NCI-H1048 (cell line): ENCODE measurements around the gene CSF3R.
A peak's percentile ranks its signal among the peaks of the same experiment; 100 is the strongest.
"Not testable (repeated sequence)": the region's sequence is repeated elsewhere in the genome, so short reads cannot be mapped to it uniquely, and the experiment has no call there.

Experiments
- DNase-seq: peaks from one replicate; lab custom pipeline; 2025; lab: John Stamatoyannopoulos, UW

The CSF3R gene

GRCh38 chr1:36481771-36482723 is 666 bp downstream of the CSF3R start:
- DNase-seq: no peak

- no peak for DNase-seq
Measured at GRCh38 chr1:36481091-36481490, 1.6 kb downstream of the CSF3R start.

GRCh38 chr1:36480161-36480560 is 2.6 kb downstream of the CSF3R start:
- no peak for DNase-seq

GRCh38 chr1:36479505-36480051 is 3.1 kb downstream of the CSF3R start:
- no peak for DNase-seq

- DNase-seq: not testable (repeated sequence)
Measured at GRCh38 chr1:36477615-36478014, 5.1 kb downstream of the CSF3R start.

GRCh38 chr1:36476945-36477344 is 5.8 kb downstream of the CSF3R start:
- DNase-seq: no peak

- DNase-seq: no peak
Measured at GRCh38 chr1:36475910-36476604, 6.7 kb downstream of the CSF3R start.

GRCh38 chr1:36475341-36475740 is 7.4 kb downstream of the CSF3R start:
- no peak for DNase-seq

- DNase-seq: no peak
Measured at GRCh38 chr1:36472656-36473055, 10.1 kb downstream of the CSF3R start.

- peak; percentile 58 for DNase-seq
Measured at GRCh38 chr1:36471830-36472641, 10.7 kb downstream of the CSF3R start.

GRCh38 chr1:36469163-36469562 is 13.6 kb downstream of the CSF3R start:
- no peak for DNase-seq

- no peak for DNase-seq
Measured at GRCh38 chr1:36467700-36468455, 14.8 kb downstream of the CSF3R start.

GRCh38 chr1:36467027-36467410 is 15.7 kb downstream of the CSF3R start:
- no peak for DNase-seq

GRCh38 chr1:36466370-36467026 is 16.2 kb downstream of the CSF3R start:
- DNase-seq: no peak

GRCh38 chr1:36465731-36466369 is 16.9 kb downstream of the CSF3R start:
- no peak for DNase-seq

- no peak for DNase-seq
Measured at GRCh38 chr1:36464605-36465393, 17.9 kb downstream of the CSF3R start.

- DNase-seq: peak; percentile 76
Measured at GRCh38 chr1:36463803-36464604, 18.7 kb downstream of the CSF3R start, which contains the start of gene MRPS15. Gene MRPS15, minus strand, starts transcription at chr1:36464384. Its CDS starts 109 bp downstream, at chr1:36464275.

GRCh38 chr1:36463463-36463802 is 19.3 kb downstream of the CSF3R start:
- DNase-seq: no peak

- no peak for DNase-seq
Measured at GRCh38 chr1:36458910-36459309, 23.8 kb downstream of the CSF3R start.
